Measurements from ENCODE around the gene PCTP. TPM values are rescaled to one million over a fixed set of nuclear protein-coding genes. Genes with fewer than 3 reads are reported as not detected.

The PCTP gene
- total RNA-seq, 4 donors from 2014 or later: 11.2 to 17.4 (median 11.8) TPM

GRCh38 chr17:55722742-55723487 lies 27.9 kb upstream of the PCTP start, which contains the start of gene TMEM100:
Gene TMEM100, minus strand, starts transcription at chr17:55722864. Its CDS starts 1,794 bp downstream, at chr17:55721070.
- 16% methylated on average over 12 of the region's 12 CpGs for WGBS
- peak within 1 kb of the TSS; percentile 45 to 56 (median 48) for H3K4me3 ChIP-seq
- peaks cover 0 to 10% (median 0%) of the 10 kb centered on the region in 4 donors for H3K36me3 ChIP-seq
- H3K27me3 ChIP-seq: no peaks in the 10 kb centered on the region
- no peaks in the 10 kb centered on the region for H3K9me3 ChIP-seq
- DNase-seq (ENCODE audit: extremely low spot score): no peak
- peak within 1 kb of the TSS; percentile 67 to 75 (median 74) for H3K27ac ChIP-seq (replicated peaks in 1 of 4)
- intact Hi-C loops (cut with DNase I): no loop called here
- peaks cover 11 to 57% (median 48%) of the 10 kb centered on the region in 4 donors for H3K4me1 ChIP-seq
- TF ChIP-seq CTCF (IDR thresholded peaks at IDR 0.05) (no peak), EP300 (IDR thresholded peaks at IDR 0.05) (no peak), POLR2AphosphoS5 (IDR thresholded peaks at IDR 0.05) (peak in 1 of 2 donors; percentile 71), POLR2A (IDR thresholded peaks at IDR 0.05; ENCODE audit: low read depth) (no peak)

GRCh38 chr17:55723488-55723848 lies 27.4 kb upstream of the PCTP start:
- peak overlapping the region in 3 of 4 donors; percentile 47 to 56 (median 50) for H3K4me3 ChIP-seq
- intact Hi-C loops (cut with DNase I): no loop called here
- H3K27me3 ChIP-seq: no peaks in the 10 kb centered on the region
- peaks cover 11 to 63% (median 54%) of the 10 kb centered on the region in 4 donors for H3K4me1 ChIP-seq
- TF ChIP-seq EP300 (IDR thresholded peaks at IDR 0.05) (no peak), POLR2AphosphoS5 (IDR thresholded peaks at IDR 0.05) (no peak), POLR2A (IDR thresholded peaks at IDR 0.05; ENCODE audit: low read depth) (no peak), CTCF (IDR thresholded peaks at IDR 0.05) (no peak)
- no peak for DNase-seq (ENCODE audit: extremely low spot score)
- no peaks in the 10 kb centered on the region for H3K9me3 ChIP-seq
- H3K27ac ChIP-seq (replicated peaks in 1 of 4): peak overlapping the region; percentile 67 to 75 (median 74)
- peaks cover 0 to 10% (median 0%) of the 10 kb centered on the region in 4 donors for H3K36me3 ChIP-seq

GRCh38 chr17:55726440-55726839 lies 24.4 kb upstream of the PCTP start:
- intact Hi-C loops (cut with DNase I): no loop called here
- Histone ChIP-seq H3K4me3 (no peak overlapping the region), H3K9me3 (no peaks in the 10 kb centered on the region), H3K27ac (replicated peaks in 1 of 4) (peak overlapping the region; percentile 5 to 66 (median 42)), H3K36me3 (no peaks in the 10 kb centered on the region), H3K4me1 (peaks cover 19 to 81% (median 76%) of the 10 kb centered on the region in 4 donors), H3K27me3 (no peaks in the 10 kb centered on the region)
- DNase-seq (ENCODE audit: extremely low spot score): no peak
- 37% methylated on average over 2 of the region's 2 CpGs for WGBS
- TF ChIP-seq EP300 (IDR thresholded peaks at IDR 0.05) (no peak), POLR2AphosphoS5 (IDR thresholded peaks at IDR 0.05) (peak; percentile 6 to 47)

- no peak for DNase-seq (ENCODE audit: extremely low spot score)
- Histone ChIP-seq H3K36me3 (no peaks in the 10 kb centered on the region), H3K27ac (replicated peaks in 1 of 4) (peak overlapping the region in 2 of 4 donors; percentile 42 to 66), H3K9me3 (no peaks in the 10 kb centered on the region), H3K4me1 (peaks cover 25 to 84% (median 79%) of the 10 kb centered on the region in 4 donors), H3K27me3 (no peaks in the 10 kb centered on the region), H3K4me3 (no peak overlapping the region)
- intact Hi-C loops (cut with DNase I): no loop called here
- TF ChIP-seq POLR2A (IDR thresholded peaks at IDR 0.05; ENCODE audit: low read depth): no peak
- no peak for TF ChIP-seq CTCF (IDR thresholded peaks at IDR 0.05)
- TF ChIP-seq EP300 (IDR thresholded peaks at IDR 0.05): no peak
- TF ChIP-seq POLR2AphosphoS5 (IDR thresholded peaks at IDR 0.05): no peak
- WGBS: 88% methylated on average over 6 of the region's 6 CpGs
Measured at GRCh38 chr17:55727275-55727674, 23.6 kb upstream of the PCTP start.

- peaks cover 27 to 84% (median 78%) of the 10 kb centered on the region in 4 donors for H3K4me1 ChIP-seq
- peak in 1 of 2 donors; percentile 30 for TF ChIP-seq POLR2AphosphoS5 (IDR thresholded peaks at IDR 0.05)
- TF ChIP-seq POLR2A (IDR thresholded peaks at IDR 0.05; ENCODE audit: low read depth): no peak
- DNase-seq (ENCODE audit: extremely low spot score): no peak
- no peaks in the 10 kb centered on the region for H3K9me3 ChIP-seq
- H3K36me3 ChIP-seq: no peaks in the 10 kb centered on the region
- H3K27ac ChIP-seq (replicated peaks in 1 of 4): peak overlapping the region; percentile 21 to 66 (median 34)
- intact Hi-C loops (cut with DNase I): no loop called here
- 60% methylated on average over 1 of the region's 1 CpG for WGBS
- no peaks in the 10 kb centered on the region for H3K27me3 ChIP-seq
- H3K4me3 ChIP-seq: no peak overlapping the region
Measured at GRCh38 chr17:55727920-55728319, 22.9 kb upstream of the PCTP start.
